ENCODE data around the gene STXBP6. TPM values are rescaled to one million over a fixed set of nuclear protein-coding genes. Genes with fewer than 3 reads are reported as not detected.
A peak's percentile ranks its signal among the peaks of the same experiment; 100 is the strongest.

The STXBP6 gene
- total and polyA plus RNA-seq, 8 donors: 17.2 to 54.1 (median 47.1) TPM

- DNase-seq (no peak), ATAC-seq (no peak)
- Histone ChIP-seq H3K36me3 (no peaks in the 10 kb centered on the region), H3K27ac (no peak overlapping the region), H3K27me3 (no peaks in the 10 kb centered on the region), H3K4me1 (no peaks in the 10 kb centered on the region), H3K4me3 (no peak overlapping the region), H3K9me3 (no peaks in the 10 kb centered on the region)
- TF ChIP-seq, protein P1, sequence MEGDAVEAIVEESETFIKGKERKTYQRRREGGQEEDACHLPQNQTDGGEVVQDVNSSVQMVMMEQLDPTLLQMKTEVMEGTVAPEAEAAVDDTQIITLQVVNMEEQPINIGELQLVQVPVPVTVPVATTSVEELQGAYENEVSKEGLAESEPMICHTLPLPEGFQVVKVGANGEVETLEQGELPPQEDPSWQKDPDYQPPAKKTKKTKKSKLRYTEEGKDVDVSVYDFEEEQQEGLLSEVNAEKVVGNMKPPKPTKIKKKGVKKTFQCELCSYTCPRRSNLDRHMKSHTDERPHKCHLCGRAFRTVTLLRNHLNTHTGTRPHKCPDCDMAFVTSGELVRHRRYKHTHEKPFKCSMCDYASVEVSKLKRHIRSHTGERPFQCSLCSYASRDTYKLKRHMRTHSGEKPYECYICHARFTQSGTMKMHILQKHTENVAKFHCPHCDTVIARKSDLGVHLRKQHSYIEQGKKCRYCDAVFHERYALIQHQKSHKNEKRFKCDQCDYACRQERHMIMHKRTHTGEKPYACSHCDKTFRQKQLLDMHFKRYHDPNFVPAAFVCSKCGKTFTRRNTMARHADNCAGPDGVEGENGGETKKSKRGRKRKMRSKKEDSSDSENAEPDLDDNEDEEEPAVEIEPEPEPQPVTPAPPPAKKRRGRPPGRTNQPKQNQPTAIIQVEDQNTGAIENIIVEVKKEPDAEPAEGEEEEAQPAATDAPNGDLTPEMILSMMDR (IDR thresholded peaks at IDR 0.05): no peak
- intact Hi-C loops (cut with DNase I): no loop called here
These were observed 48.8 kb downstream of the STXBP6 start for GRCh38 chr14:25001156-25001555.

DNA sequence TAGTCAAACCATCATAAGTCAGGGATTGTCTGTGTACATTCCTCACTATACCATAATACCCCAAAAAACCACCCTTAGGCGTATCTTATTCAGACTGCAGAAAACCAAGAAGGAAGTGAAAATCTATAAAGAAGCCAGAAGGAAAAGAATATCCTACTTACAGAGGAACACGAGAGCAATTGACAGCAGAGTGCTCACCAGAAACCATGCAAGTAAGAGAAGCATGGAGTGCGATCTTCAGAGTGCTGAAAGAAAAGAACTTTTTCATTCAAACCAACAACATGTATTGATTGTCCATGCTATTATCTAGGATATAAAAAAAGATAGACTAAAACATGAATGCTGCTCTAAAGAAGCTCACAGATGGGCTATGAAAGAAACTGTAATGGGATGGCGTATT lies 50.8 kb downstream of the STXBP6 start:
- H3K27me3 ChIP-seq: no peaks in the 10 kb centered on the region
- H3K36me3 ChIP-seq: no peaks in the 10 kb centered on the region
- no peak for DNase-seq
- TF ChIP-seq, protein P1 (IDR thresholded peaks at IDR 0.05): no peak
- no peak overlapping the region for H3K27ac ChIP-seq
- H3K9me3 ChIP-seq: no peaks in the 10 kb centered on the region
- ATAC-seq: no peak
- no peaks in the 10 kb centered on the region for H3K4me1 ChIP-seq
- intact Hi-C loops (cut with DNase I): no loop called here
- no peak overlapping the region for H3K4me3 ChIP-seq

DNA sequence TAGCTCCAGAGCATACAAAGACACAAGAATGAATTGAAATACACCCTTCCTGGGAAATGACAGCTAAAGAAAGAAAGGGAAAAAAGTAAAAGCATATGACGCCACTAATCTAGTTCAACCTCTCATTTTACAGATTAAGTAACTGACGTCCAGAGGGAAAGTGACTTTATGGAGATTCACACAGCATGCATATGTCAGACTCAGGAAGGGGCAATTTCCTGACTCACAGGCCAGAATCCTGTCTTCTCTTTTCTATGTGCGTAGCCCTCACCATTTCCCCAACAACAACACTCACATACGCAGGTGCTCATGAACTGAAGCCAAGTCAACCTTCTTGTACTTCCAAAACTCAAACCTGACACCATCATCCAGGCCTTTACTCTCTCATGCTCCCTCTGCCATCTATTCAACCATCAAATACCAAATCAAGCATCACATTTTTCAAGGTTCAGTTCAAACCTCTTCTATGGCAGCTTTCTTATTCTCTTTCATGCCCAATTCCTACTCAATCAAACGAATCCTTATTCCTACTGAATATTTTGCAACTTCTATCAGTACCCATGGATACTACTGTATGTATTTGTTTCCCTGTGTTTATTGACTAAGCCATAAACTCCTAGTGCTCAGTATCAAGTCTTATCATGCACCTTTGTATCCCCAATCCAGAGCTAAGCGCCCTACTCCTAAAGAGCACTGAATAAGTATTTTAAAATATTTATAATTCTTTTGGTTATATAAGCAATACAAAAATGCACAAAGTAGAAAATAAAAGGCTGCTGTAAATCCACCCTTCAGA lies 52.8 kb downstream of the STXBP6 start:
- no peak for DNase-seq
- ATAC-seq: no peak
- H3K9me3 ChIP-seq: no peaks in the 10 kb centered on the region
- intact Hi-C loops (cut with DNase I): no loop called here
- no peaks in the 10 kb centered on the region for H3K27me3 ChIP-seq
- no peaks in the 10 kb centered on the region for H3K36me3 ChIP-seq
- peak overlapping the region in 1 of 2 donors; percentile 28 for H3K27ac ChIP-seq
- no peaks in the 10 kb centered on the region for H3K4me1 ChIP-seq
- no peak overlapping the region for H3K4me3 ChIP-seq
- TF ChIP-seq, protein P1 (IDR thresholded peaks at IDR 0.05): no peak

DNA sequence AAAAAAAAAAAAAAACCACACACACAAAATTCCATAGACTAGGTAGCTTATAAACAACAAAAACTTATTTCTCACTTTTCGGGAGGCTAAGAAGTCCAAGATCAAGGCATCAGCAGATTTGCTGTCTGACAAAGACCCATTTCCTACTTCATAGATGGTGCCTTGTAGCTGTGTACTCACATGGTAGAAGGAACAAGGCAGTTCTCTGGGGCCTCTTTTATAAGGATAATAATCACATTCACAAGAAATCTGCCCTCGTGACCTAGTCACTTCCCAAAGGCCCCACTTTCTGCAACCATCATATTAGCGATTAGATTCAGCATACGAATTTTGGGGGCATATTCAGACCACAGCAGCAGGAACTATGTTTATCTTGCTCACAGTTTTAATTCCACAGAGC lies 54.9 kb downstream of the STXBP6 start:
- TF ChIP-seq, protein P1 (IDR thresholded peaks at IDR 0.05): no peak
- DNase-seq (no peak), ATAC-seq (no peak)
- no peak overlapping the region for H3K4me3 ChIP-seq
- intact Hi-C loops (cut with DNase I): no loop called here
- no peaks in the 10 kb centered on the region for H3K36me3 ChIP-seq
- H3K9me3 ChIP-seq: no peaks in the 10 kb centered on the region
- H3K4me1 ChIP-seq: no peaks in the 10 kb centered on the region
- H3K27me3 ChIP-seq: no peaks in the 10 kb centered on the region
- no peak overlapping the region for H3K27ac ChIP-seq

DNA sequence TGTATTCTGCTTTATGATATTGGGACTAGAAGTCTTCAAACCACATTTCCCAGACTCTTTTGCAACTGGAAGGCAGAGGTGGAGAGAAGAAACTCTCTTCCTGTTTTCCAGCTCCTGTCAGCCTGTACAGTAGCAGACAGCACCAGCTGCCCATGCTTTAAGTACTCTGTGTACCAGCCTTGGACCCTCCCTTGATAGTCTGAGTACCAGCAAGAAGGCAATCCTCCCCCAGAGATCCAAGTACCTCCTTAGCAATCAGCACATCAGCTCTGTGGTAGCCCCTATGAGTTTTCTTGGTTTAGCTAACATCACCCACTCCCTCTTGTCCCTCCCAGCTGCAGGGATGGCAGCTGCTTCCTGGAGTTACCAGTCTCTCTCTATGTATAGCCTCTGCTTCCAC lies 56.3 kb downstream of the STXBP6 start:
- Histone ChIP-seq H3K27me3 (no peaks in the 10 kb centered on the region), H3K4me3 (no peak overlapping the region), H3K36me3 (no peaks in the 10 kb centered on the region), H3K4me1 (peaks cover 0 to 2% of the 10 kb centered on the region in 2 donors), H3K9me3 (no peaks in the 10 kb centered on the region), H3K27ac (no peak overlapping the region)
- TF ChIP-seq, protein P1 (IDR thresholded peaks at IDR 0.05): no peak
- no peak for DNase-seq
- ATAC-seq: no peak
- intact Hi-C loops (cut with DNase I): no loop called here
